ENCODE results near the gene BRK1. TPM values are rescaled to one million over a fixed set of nuclear protein-coding genes. Genes with fewer than 3 reads are reported as not detected.
"Not testable (repeated sequence)": the region's sequence is repeated elsewhere in the genome, so short reads cannot be mapped to it uniquely, and the experiment has no call there.

The BRK1 gene
- total RNA-seq, 1 donor from 2014 or later: 112 TPM

DNA sequence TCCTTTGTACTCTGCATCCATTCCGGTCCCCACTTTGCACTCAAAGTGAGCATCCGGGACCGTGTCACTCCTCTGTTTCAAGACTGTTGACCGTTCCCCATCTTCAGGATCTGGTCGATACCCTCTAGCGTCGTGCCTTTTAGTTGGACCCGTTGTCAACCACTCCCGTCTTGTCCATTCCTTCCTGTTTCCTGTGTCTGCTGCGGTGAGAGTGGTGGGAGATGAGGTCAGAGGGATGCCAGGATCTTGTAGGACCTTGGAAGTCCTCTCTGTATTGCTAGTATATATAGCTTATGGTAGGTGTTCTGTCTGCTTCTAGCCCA is 624 bp downstream of the BRK1 start:
- no peaks in the 10 kb centered on the region for H3K9me3 ChIP-seq
- intact Hi-C loops (cut with DNase I): no loop called here
- peak overlapping the region; percentile 87 for H3K27ac ChIP-seq
- peak overlapping the region; percentile 86 for H3K4me3 ChIP-seq
- H3K27me3 ChIP-seq: no peaks in the 10 kb centered on the region
- ATAC-seq (peak; percentile 16), DNase-seq (peak; percentile 62)
- peaks cover 23% of the 10 kb centered on the region for H3K4me1 ChIP-seq
- H3K36me3 ChIP-seq: peaks cover 7% of the 10 kb centered on the region
- TF ChIP-seq, protein P1, sequence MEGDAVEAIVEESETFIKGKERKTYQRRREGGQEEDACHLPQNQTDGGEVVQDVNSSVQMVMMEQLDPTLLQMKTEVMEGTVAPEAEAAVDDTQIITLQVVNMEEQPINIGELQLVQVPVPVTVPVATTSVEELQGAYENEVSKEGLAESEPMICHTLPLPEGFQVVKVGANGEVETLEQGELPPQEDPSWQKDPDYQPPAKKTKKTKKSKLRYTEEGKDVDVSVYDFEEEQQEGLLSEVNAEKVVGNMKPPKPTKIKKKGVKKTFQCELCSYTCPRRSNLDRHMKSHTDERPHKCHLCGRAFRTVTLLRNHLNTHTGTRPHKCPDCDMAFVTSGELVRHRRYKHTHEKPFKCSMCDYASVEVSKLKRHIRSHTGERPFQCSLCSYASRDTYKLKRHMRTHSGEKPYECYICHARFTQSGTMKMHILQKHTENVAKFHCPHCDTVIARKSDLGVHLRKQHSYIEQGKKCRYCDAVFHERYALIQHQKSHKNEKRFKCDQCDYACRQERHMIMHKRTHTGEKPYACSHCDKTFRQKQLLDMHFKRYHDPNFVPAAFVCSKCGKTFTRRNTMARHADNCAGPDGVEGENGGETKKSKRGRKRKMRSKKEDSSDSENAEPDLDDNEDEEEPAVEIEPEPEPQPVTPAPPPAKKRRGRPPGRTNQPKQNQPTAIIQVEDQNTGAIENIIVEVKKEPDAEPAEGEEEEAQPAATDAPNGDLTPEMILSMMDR (IDR thresholded peaks at IDR 0.05): no peak

DNA sequence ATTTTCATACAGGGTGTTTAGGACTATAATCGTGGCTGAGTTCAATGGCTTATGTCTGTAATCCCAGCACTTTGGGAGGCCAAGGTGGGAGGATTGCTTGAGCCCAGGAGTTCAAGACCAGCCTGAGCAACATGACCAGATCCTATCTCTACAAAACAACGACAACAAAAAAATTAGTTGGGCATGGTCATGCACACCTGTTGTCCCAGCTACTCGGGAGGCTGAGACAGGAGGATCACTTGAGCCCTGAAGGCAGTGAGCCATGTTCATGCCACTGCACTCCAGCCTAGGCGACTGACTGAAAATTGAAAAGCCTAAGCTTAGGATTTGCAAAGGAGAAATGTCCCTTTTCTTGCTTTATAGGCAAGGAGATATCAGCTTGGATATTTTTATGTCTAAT is 1.5 kb downstream of the BRK1 start:
- H3K36me3 ChIP-seq: peaks cover 16% of the 10 kb centered on the region
- H3K4me1 ChIP-seq: peaks cover 23% of the 10 kb centered on the region
- no peaks in the 10 kb centered on the region for H3K27me3 ChIP-seq
- H3K27ac ChIP-seq: no peak overlapping the region
- DNase-seq (no peak), ATAC-seq (no peak)
- no peaks in the 10 kb centered on the region for H3K9me3 ChIP-seq
- intact Hi-C loops (cut with DNase I): no loop called here
- TF ChIP-seq, protein P1 (IDR thresholded peaks at IDR 0.05): no peak
- H3K4me3 ChIP-seq: peak overlapping the region; percentile 86

DNA sequence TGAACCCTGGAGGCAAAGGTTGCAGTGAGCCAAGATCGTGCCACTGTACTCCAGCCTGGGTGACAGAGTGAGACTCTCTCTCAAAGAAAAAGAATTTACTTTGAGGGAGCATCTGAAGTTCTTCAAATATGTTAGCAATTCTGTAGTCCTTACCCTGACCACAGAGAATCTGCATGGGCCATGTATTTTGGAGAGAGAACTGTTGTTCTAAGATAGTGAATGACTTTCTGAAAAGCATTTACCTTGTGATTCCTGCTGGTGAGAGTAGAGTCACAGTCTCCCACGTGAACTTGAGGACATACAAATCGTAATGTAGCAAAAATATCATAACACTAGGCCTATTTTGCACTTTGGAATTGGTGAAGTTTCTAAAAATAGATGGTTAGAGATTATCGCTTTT is 3.9 kb downstream of the BRK1 start:
- TF ChIP-seq, protein P1 (IDR thresholded peaks at IDR 0.05): no peak

DNA sequence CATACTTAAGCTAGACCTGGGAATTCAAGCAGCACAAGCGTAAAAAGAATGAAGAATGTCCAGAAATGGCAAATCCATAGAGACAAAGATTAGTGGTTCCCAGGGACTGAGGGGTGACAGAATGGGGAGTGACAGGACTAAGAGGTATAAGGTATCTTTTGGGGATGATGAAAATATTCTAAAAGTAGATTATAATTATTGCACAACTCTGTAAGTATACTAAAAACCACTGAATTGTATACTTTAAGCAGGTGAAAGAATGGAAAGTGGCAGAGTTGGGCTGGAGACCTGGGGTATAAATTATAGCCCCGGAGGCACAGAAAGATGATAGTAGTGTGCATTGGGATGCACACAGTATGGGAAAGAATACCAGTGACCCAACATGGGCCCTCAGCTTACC is 5.6 kb downstream of the BRK1 start:
- TF ChIP-seq, protein P1 (IDR thresholded peaks at IDR 0.05): no peak
- no peaks in the 10 kb centered on the region for H3K27me3 ChIP-seq
- DNase-seq: no peak
- no peak for ATAC-seq
- intact Hi-C loops (cut with DNase I): no loop called here
- H3K36me3 ChIP-seq: peaks cover 31% of the 10 kb centered on the region
- H3K4me1 ChIP-seq: peaks cover 22% of the 10 kb centered on the region
- no peaks in the 10 kb centered on the region for H3K9me3 ChIP-seq
- H3K27ac ChIP-seq: no peak overlapping the region
- no peak overlapping the region for H3K4me3 ChIP-seq

More for the DNA sequence above, 3.9 kb downstream of the BRK1 start:
- Histone ChIP-seq H3K4me3 (no peak overlapping the region), H3K27ac (no peak overlapping the region), H3K36me3 (peaks cover 22% of the 10 kb centered on the region), H3K9me3 (no peaks in the 10 kb centered on the region), H3K4me1 (peaks cover 25% of the 10 kb centered on the region), H3K27me3 (no peaks in the 10 kb centered on the region)
- ATAC-seq: no peak
- intact Hi-C loops (cut with DNase I): no loop called here
- no peak for DNase-seq

DNA sequence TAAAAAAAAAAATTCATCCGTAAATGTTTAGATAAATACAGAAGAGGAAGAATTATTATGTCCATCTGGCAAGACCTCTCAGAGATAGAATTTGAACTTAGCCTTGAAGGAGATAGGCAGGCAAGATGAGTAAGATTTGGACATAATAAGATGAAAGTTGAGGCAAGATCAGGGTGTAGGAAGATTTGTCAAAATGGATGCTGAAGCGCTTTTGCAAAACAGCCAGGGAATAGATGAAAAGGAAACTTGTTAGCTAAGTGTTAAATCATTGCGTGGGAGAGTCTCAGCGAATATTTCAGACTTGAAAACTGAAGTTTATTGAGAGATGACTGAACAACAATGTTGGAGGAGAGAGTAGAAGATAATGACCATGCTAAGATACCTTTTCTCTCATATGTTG is 7.2 kb downstream of the BRK1 start:
- intact Hi-C loops (cut with DNase I): no loop called here
- Histone ChIP-seq H3K36me3 (peaks cover 48% of the 10 kb centered on the region), H3K4me3 (no peak overlapping the region), H3K27me3 (no peaks in the 10 kb centered on the region), H3K4me1 (peaks cover 12% of the 10 kb centered on the region), H3K27ac (no peak overlapping the region), H3K9me3 (no peaks in the 10 kb centered on the region)
- TF ChIP-seq, protein P1 (IDR thresholded peaks at IDR 0.05): no peak
- ATAC-seq (no peak), DNase-seq (no peak)

DNA sequence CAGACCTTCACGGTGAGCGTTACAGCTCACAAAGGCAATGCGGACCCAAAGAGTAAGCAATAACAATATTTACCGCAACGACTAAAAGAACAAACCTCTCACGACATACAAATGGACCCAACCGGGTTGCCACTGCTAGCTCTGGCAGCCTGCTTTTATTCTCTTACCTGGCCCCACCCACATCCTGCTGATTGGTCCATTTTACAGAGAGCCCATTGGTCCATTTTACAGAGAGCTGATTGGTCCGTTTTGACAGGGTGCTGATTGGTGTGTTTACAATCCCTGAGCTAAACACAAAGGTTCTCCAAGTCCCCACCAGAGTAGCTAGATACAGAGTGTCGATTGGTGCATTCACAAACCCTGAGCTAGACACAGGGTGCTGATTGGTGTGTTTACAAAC is 20.4 kb downstream of the BRK1 start:
- H3K4me3 ChIP-seq; H3K36me3 ChIP-seq; DNase-seq; ATAC-seq; intact Hi-C loops (cut with DNase I); H3K27ac ChIP-seq; H3K9me3 ChIP-seq; H3K4me1 ChIP-seq; H3K27me3 ChIP-seq: not testable (repeated sequence)
